GM12864 (cell line): Measurements from ENCODE around the gene NSD1.

Experiments
- DNase-seq: peaks from one replicate; pipeline ENCODE4 v3.0.0-alpha.2; 2011; ENCODE audit warnings: low read depth
- H3K4me3 ChIP-seq: 2 replicates; pipeline ENCODE4 v1.5.1; 2011; ENCODE audit warnings: mild to moderate bottlenecking, low read depth, low read length, control low read depth
- CTCF ChIP-seq: IDR thresholded peaks from 2 replicates; pipeline ENCODE4 v1.5.1; 2011; ENCODE audit warnings: low read depth, mild to moderate bottlenecking, moderate library complexity, low read length, control low read depth, inconsistent platforms; ENCODE audit errors: missing control alignments

The NSD1 gene

GRCh38 chr5:177308740-177309139 is 175.2 kb downstream of the NSD1 start:
- H3K4me3 ChIP-seq, result no peak overlapping the region
- no peak for DNase-seq
- no peak for TF ChIP-seq CTCF

- H3K4me3 ChIP-seq, result no peak overlapping the region
- DNase-seq, result no peak
- peak; percentile 94 for TF ChIP-seq CTCF
These were observed 176.0 kb downstream of the NSD1 start for GRCh38 chr5:177309351-177310191.

DNA sequence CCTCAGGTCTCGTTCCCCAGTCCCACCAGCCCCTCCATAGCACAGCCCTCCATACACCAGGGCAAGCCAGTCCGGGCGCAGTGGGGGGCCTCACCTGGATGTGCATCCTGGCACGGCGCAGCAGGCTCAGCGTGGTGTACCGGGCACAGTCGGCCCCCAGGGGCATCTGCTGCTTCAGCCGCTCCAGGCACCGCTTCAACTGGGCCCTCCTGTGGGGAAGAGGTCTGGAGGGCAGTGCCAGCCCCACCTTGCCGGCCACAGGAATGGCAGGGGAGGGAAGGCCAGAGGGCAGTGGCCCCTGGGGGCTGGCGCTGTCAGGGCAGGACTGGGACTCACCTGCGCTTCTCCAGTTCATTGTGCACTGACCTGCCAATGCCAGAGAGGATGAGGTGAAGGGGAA is 176.8 kb downstream of the NSD1 start:
- DNase-seq, result no peak
- H3K4me3 ChIP-seq, result peak overlapping the region; percentile 77
- TF ChIP-seq CTCF, result no peak

DNA sequence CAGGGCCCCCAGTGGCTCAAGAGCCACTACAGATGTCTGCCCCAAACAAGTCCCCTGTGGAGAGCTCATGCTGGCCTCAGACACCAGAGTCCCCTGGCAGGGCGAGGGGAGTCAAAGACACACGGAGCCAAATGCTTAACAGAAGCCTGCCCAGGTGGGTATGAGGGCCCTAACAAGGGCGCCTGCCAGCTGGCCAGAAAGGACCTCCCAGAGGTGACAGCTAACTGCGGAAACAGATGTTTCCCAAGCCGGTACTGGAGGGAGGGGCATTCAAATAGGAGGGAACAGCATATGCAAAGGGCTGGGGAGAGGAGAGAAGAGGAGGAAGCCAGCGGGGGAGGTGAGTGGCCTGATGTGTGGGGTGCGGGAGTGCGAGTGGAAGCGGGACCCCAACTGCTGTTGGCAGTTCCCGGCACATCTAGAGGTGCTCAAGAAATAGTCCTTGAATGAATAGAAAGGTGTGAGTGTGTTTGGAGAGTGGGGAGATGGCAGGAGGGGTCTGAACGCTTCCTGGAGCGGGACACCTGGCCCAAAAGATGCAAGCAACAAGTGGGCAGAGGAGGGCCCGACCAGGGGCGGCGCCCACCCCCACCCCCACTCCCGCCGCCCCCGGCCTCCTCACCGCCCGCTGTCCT is 177.3 kb downstream of the NSD1 start:
- no peak for DNase-seq
- TF ChIP-seq CTCF, result no peak
- peak overlapping the region; percentile 77 for H3K4me3 ChIP-seq

DNA sequence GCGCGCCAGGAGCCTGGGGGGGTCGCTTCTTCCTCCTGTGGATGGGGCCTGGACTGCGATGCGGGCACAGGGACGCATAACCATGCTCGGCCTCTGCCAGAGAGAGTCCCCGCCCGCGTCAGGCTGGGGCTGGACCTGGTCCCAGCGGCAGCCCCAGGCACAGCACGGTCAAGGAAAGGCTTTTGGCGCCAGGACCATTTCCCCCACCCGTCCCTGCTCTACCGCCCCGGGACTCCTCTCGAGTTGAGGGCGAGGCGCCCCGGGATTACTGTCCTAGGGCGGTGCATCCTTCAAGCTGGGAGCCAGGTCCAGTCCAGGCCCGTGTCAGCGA is 177.8 kb downstream of the NSD1 start:
- no peak for DNase-seq

More for the DNA sequence above, 177.8 kb downstream of the NSD1 start:
- peak overlapping the region; percentile 77 for H3K4me3 ChIP-seq
- no peak for TF ChIP-seq CTCF
